ENCODE data around the gene PDK2. TPM values are rescaled to one million over a fixed set of nuclear protein-coding genes. Genes with fewer than 3 reads are reported as not detected.

Gene PDK2
- total RNA-seq = 22.0 TPM

GRCh38 chr17:50094753-50095619, at the start of gene PDK2:
Gene PDK2 (plus strand): TSS chr17:50095351. CDS start chr17:50095436, 85 bp downstream.

DNA sequence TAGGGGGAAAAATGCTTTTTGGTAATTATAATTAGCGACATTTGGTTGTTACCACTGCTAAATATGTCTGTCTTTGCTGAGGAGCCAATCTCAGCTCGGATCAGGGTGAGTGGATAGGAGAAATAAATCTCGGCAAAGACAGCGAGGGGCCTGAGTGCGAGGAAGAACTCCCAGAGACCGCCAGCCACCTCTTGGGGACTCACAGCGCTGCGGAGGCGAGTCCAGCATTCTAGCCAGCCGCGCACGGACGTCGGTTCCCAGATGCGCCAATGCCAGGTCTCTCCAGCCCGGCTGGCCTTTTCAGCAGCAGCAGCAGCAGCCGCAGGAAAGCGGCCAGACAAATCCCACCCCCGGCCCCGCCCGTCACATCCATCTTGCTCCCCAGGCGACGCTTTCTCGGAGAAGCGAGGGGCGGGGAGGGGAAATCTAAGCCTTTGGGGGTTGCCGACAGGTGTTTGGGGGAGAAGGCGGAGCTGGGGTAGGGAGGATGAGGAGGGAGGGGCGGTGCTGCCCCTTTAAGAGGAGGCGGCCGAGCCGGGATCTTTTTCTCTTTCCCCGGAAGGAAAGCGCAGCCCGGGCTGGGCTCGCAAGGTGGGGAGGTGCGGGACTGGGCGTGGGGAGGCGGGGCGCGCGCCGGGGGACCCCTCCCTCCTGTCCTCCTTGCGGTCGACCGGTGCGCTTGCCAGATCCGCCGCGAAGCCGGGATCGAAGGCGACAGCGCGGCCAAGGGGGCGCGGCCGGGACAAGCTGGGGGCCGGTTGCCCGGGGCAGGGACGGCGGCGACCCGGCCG, 39.5 kb upstream of the PDK2 start, which contains the start of gene ITGA3:
TSS of gene ITGA3 (plus strand) at position 685 of the 791 bp plus-strand sequence. CDS start 330 bp downstream, outside the sequence.

DNA sequence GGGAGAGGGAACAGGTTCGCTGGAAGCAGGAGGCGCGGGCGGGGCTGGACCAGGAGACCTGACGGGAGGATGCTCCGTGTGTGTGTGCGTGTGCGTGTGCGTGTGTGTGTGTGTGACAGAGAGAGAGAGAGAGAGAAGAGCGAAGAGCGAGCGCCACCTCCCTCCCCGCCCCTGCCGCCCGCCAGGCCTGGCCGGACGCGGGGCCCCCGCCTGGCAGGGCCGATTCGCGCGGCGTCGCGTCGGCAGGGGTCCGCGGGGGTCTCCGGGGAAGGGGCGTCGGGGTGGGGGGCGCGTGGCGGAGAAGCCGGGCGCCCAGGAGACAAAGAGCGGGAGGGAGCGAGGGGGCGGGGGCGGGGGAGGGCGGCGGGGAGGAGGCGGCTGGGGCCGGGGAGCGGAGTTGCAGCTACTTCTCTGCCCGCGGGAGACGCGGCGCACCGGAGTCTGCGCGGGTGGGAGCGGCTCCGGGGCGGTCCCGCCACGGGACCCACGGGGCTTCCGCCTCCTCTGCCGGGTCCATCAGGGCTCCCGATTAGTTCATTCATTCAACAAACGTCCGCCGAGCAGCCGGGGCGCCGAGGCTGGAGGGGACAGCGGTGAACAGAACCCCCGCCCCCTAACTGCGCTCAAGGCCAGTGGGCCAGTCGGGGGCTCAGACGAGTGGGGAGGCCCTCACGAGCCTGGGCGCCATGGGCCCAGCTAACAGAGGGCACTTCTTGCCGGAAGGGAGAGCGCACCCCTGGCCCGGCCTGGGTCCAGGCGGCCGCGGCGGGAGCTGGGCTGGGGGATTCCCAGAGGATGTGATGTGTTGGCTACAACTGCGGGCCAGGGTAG, 34.8 kb downstream of the PDK2 start, which contains the start of gene SAMD14:
TSS of gene SAMD14 (minus strand) at position 433 of the 831 bp plus-strand sequence. CDS start 5,201 bp downstream, outside the sequence.

DNA sequence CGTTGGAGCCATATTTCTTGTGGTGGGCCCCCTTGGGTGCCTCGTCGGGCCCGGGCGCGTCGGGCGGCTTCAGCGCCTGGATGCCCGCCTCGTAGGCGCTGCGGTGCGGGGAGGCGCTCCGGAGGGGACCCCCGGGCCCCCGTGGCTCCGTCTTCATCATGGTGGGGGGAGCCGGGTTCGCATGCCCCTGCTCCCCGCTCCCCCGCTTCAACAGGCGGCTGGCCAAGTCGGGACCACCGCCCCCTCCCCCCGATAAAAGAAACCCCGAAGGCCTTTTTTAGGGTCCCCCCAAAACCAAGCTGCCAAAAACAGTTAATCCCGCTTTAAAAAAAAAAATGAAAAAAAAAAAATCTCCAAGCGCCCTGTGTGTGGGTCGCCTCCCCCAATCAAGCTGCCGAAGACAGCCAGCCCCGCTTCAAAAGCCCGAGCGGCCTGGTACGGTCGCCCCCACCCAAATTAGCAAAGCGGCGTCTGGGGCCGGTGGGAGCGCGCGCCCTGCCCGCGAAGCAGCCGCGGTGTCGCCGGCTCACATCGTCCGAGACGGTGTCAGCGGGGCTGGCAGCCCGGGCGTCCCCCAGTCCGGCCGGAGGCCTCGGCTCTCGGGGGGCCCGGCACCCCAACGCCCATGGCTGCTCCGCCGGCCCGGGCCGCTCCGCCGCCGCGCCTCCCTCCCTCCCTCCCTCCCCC, 55.3 kb downstream of the PDK2 start, which contains the start of gene PPP1R9B:
TSS of gene PPP1R9B (minus strand) at position 324 of the 687 bp plus-strand sequence. CDS start at position 160, 164 bp downstream.

Other genes starting within 250 kb of the PDK2 start
- not detected for gene TAC4, start 247.3 kb upstream of the PDK2 start, total RNA-seq
- not detected for gene DLX4, start 126.2 kb upstream of the PDK2 start, total RNA-seq
- 0.33 TPM for gene DLX3, start 100.1 kb upstream of the PDK2 start, total RNA-seq
- 22.1 TPM for gene ITGA3, start 39.2 kb upstream of the PDK2 start, total RNA-seq
- 14.2 TPM for gene SAMD14, start 34.8 kb downstream of the PDK2 start, total RNA-seq
- 36.4 TPM for gene PPP1R9B, start 55.3 kb downstream of the PDK2 start, total RNA-seq
- 13.5 TPM for gene SGCA, start 70.7 kb downstream of the PDK2 start, total RNA-seq
- gene COL1A1, start 106.3 kb downstream of the PDK2 start, total RNA-seq = 7,902 TPM
- 0.16 TPM for gene TMEM92, start 179.1 kb downstream of the PDK2 start, total RNA-seq

Data from camera-type eye (tissue), 1 donor.